ENCODE results near the gene AKNAD1.

Gene AKNAD1

GRCh38 chr1:108862698-108863477 is 6.0 kb upstream of the AKNAD1 start:
- no peak for DNase-seq (ENCODE audit: low read depth)

GRCh38 chr1:108862017-108862610 is 5.2 kb upstream of the AKNAD1 start:
- no peak for DNase-seq (ENCODE audit: low read depth)

DNA sequence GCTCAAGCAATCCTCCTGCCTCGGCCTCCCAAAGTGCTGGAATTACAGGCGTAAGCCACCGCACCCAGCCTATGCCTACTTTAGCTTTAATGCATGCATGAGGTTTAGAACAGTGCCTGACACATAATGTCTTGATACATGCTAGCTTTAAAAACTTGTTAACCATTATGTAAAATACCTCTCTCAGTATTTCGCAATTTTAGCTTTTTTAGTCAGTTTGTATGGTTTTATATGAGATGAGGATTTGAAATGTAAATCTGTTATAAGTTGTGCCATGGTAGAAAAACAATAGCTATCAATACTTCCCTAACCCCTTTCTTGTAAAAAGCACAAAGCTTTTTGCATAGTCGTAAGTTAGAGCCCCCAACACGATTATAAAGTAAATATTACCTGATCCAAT is 4.7 kb upstream of the AKNAD1 start:
- DNase-seq (ENCODE audit: low read depth): no peak

- no peak for DNase-seq (ENCODE audit: low read depth)
Observed at GRCh38 chr1:108860190-108860907, 3.5 kb upstream of the AKNAD1 start.

- DNase-seq (ENCODE audit: low read depth): no peak
Observed at GRCh38 chr1:108858230-108858950, 1.5 kb upstream of the AKNAD1 start.

GRCh38 chr1:108854221-108855019 is 2.5 kb downstream of the AKNAD1 start:
- DNase-seq (ENCODE audit: low read depth): no peak

DNA sequence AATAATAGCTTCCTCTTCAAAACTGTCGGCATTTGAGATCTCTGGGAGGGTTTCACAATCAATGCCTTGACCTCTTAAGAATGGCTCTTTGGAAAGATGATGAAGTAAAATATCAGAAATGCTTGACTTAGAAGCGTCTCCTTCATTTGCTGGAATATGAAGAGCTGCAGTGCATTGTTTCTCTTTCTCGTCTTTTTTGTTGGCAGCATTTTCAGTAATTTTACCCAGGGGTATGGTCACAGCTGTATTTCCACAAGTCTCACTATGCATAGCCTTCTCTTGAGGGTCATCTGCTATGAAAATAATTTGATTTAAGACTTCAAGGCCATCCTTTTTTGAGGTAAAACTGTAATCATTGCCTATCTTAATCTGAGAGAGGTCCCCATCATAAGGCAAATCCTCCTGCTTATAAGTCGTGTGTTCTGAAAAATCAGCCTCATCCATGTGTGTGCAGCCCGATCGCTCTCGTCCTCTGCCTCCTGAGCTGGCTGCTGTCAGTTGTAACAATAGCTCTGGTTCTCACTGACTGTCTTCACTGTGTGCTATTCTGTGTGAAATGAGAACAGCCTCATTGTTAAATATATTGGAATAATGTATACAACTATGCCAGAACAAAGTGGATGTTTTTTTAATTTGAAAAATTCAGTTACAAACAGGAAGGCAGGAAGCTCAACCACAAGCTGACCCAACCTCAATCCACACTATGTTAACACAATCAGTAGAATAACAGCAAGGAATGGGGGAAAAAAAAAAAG is 4.5 kb downstream of the AKNAD1 start:
- DNase-seq (ENCODE audit: low read depth): no peak

DNA sequence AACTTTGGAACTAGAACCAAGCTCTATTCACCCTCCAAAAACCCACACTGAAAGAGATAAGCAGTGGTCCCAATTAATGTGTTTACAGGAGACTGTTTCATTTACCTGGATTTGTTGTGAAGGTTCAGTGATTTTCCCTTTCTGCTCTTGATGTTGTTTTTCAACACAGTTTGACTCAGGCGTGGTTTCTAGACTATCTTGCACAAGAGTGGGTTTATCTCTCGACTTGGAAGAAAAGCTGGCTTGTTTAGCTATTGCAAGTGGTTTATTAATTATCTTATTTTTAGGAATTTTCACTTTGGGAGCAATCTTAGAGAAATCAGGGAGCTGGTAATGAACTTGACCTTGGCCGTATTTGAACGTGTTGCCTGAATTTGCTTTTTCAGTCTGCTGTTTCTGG is 5.3 kb downstream of the AKNAD1 start:
- DNase-seq (ENCODE audit: low read depth): no peak

DNA sequence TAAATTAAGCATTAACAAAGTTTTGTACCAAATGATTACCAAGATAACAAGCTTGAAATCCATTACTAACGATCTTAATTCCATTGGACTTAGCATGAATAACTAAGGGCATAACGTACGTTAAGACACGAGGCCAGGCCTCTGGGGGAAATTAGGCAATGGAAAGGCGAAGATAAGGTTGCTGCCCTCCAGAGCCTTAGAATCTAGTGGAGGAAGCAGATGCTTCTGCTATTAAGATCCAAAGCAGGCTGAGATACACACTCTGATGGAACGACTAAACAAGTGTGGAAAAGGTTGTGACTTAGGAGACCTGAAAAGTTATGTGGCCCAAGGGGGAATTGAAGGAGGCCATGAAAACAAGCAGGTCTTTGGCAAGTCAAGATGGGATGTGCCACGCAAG is 6.0 kb downstream of the AKNAD1 start:
- no peak for DNase-seq (ENCODE audit: low read depth)

GRCh38 chr1:108848806-108849205 is 8.1 kb downstream of the AKNAD1 start:
- no peak for DNase-seq (ENCODE audit: low read depth)

DNA sequence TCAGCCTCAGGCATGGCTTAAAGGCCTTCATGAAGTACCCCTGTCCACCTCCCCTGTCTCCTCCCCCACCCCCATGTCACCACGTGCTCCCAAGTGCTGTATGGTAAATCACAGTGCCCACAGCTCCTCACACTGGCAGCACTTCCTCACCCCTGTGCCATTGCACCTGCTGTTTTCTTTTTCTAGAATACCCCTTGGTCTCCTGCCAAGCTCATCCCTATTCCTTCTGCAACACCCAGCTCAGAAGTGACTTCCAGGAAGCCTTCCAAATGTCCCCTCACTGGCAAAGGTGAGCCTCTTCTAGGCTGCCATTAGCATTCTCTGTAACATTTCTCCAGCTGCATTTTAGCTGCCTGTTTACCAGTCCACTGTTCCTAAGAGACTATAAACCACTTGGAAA is 9.4 kb downstream of the AKNAD1 start:
- no peak for DNase-seq (ENCODE audit: low read depth)

DNA sequence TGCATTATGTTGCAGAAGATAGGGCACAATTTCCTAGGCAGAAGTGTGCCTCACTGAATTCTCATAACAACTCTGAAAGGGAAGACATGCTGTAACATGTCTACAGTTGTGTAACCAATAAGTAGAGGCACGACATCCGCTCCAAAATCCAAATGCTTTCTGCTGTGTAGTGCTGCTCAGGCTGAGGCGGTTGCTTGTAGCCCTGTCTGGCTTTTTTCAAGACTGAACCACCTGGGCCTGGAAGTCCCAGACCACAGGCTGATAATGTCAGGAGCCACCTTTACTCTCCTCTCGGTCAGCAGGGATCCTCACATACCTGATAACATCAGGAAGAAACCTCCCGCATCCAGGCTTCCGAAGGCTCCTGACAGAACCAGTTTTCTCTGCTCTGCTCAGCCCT is 10.9 kb downstream of the AKNAD1 start:
- DNase-seq (ENCODE audit: low read depth): no peak

- no peak for DNase-seq (ENCODE audit: low read depth)
Observed at GRCh38 chr1:108845446-108845845, 11.4 kb downstream of the AKNAD1 start.

DNA sequence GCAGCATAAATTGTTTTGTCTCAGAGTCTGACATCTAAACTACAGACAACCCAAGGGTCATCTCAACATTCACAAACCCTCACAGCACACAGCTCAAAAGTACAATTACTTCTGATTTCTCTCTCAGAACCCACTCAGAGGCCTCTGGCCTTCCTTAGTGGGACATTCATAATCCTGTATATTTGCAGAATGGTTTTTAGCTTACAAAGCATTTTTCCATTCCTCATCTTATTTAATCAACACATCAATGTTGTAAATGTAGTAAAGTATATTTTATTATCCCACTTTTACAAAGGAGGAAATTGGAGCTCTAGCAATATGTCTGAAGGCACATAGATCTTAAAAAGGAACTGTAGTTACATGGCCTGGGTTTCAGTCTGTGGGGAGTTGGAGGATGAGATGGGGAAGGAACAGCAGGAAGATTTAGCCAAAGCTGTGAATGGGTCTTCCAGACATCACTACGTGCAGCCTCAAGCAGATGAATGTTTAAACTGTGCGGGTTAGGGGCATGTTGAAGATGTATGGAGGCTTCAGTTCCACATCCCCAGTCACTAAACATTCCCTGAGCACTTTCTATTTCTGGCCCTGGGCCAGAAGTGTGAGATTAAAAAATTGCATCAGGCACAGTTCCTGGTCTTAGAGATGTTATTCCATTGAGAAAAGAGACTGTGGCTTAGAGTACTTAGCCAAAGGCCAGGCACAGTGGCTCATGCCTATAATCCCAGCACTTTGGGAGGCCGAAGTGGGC is 13.3 kb downstream of the AKNAD1 start:
- DNase-seq (ENCODE audit: low read depth): no peak

DNA sequence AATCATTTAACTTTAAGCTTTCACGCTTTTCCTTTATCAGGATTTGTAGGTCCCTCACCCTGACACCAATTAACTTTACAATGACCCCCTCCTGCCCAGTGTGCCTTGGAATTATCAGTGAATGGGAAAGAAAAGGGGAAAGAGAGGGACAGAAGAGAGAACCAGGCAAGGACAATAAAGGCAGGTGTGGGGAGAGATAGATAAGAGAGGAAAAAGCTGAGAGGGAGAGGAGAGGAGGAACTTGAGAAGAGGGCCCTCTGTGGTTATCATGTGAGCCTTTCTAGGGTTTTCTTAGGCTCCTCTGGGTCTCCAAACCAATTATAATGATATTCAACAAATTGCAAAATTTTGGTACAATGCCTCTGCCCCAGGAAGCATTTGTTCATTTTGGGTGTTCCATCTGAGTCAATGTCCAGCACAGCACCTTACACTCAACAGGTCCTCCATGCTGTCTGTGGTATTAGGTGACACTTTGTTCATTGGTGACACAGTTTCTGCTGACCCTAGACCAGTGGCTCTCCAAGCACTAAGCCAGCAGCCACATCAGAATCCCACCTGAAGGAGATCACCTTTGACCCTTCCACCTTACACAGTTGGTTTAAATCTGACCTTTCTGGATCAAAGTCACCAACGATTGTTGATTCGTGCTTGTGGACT is 14.2 kb downstream of the AKNAD1 start:
- no peak for DNase-seq (ENCODE audit: low read depth)

GRCh38 chr1:108841703-108842102 is 15.2 kb downstream of the AKNAD1 start:
- no peak for DNase-seq (ENCODE audit: low read depth)

GRCh38 chr1:108832929-108833328 is 24.0 kb downstream of the AKNAD1 start:
- no peak for DNase-seq (ENCODE audit: low read depth)

DNA sequence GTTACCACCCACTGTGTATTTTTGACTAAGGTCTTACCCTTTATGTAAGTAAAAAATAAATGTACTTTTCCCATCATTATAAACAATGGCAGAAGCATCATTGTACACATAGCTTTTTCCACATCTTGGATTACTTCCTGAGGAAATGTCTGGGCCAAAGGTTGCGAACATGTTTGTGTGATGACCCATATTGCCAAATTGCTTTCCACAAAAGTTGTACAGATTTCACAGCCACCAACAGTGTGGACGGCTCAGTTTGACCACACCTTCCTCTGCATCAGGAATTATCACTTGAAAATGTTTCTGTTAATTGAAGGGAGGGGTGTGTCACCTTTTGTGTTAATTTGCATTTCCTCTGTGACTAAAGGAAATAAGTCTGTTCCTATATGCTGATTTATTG is 25.7 kb downstream of the AKNAD1 start:
- DNase-seq (ENCODE audit: low read depth): no peak

GRCh38 chr1:108830119-108831008 is 26.5 kb downstream of the AKNAD1 start:
- no peak for DNase-seq (ENCODE audit: low read depth)
